ENCODE data around the gene EIF4E. TPM values are rescaled to one million over a fixed set of nuclear protein-coding genes. Genes with fewer than 3 reads are reported as not detected.
"Not testable (repeated sequence)": the region's sequence is repeated elsewhere in the genome, so short reads cannot be mapped to it uniquely, and the experiment has no call there.

The EIF4E gene
- polyA plus RNA-seq, 1 donor from 2014 or later, result 189 TPM

DNA sequence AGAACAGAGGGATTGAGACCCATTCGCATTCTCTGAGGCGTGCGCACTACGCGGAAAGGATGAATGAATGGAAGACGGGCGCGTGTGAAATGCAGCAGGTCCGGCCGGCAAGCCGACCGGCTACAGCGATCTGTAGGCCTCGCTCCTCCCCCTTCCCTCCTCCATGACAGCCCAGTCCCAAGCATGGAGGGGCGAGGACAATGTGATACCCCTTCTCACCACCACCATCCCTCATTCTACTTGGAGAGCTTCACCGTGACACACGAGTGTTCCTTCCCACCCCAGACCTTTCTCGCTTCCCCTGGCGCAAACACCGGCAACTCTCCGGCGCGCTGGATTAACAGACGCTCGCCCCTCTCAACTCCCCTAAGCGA lies 815 bp downstream of the EIF4E start:
- no peaks in the 10 kb centered on the region for H3K36me3 ChIP-seq (ENCODE audit: insufficient read depth, low read length)
- H4K20me1 ChIP-seq (ENCODE audit: insufficient read depth), result no peaks in the 10 kb centered on the region
- peak overlapping the region; percentile 92 for H2AFZ ChIP-seq (ENCODE audit: low read depth, low read length)
- peaks cover 41% of the 10 kb centered on the region for H3K79me2 ChIP-seq (replicated peaks; ENCODE audit: insufficient read depth, low read length)
- H3K27me3 ChIP-seq (ENCODE audit: insufficient read depth, low read depth, low read length), result no peaks in the 10 kb centered on the region
- peak overlapping the region; percentile 92 for H3K4me3 ChIP-seq (ENCODE audit: low read length)
- H3K27ac ChIP-seq (ENCODE audit: low read length), result peak overlapping the region; percentile 94
- peak overlapping the region; percentile 70 for H3K4me2 ChIP-seq (ENCODE audit: low read length)
- TF ChIP-seq, protein P1, sequence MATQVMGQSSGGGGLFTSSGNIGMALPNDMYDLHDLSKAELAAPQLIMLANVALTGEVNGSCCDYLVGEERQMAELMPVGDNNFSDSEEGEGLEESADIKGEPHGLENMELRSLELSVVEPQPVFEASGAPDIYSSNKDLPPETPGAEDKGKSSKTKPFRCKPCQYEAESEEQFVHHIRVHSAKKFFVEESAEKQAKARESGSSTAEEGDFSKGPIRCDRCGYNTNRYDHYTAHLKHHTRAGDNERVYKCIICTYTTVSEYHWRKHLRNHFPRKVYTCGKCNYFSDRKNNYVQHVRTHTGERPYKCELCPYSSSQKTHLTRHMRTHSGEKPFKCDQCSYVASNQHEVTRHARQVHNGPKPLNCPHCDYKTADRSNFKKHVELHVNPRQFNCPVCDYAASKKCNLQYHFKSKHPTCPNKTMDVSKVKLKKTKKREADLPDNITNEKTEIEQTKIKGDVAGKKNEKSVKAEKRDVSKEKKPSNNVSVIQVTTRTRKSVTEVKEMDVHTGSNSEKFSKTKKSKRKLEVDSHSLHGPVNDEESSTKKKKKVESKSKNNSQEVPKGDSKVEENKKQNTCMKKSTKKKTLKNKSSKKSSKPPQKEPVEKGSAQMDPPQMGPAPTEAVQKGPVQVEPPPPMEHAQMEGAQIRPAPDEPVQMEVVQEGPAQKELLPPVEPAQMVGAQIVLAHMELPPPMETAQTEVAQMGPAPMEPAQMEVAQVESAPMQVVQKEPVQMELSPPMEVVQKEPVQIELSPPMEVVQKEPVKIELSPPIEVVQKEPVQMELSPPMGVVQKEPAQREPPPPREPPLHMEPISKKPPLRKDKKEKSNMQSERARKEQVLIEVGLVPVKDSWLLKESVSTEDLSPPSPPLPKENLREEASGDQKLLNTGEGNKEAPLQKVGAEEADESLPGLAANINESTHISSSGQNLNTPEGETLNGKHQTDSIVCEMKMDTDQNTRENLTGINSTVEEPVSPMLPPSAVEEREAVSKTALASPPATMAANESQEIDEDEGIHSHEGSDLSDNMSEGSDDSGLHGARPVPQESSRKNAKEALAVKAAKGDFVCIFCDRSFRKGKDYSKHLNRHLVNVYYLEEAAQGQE (IDR thresholded peaks at IDR 0.05; ENCODE audit: borderline replicate concordance), result peak; percentile 11
- peak; percentile 65 for TF ChIP-seq POLR2AphosphoS5 (IDR thresholded peaks at IDR 0.05)
- no peak for TF ChIP-seq RAD21 (conservative IDR thresholded peaks at IDR 0.05)
- H3F3A ChIP-seq (ENCODE audit: insufficient read depth, low read length, poor library complexity, severe bottlenecking), result no peaks in the 10 kb centered on the region
- H3K9me2 ChIP-seq (ENCODE audit: insufficient read depth, low read length), result no peaks in the 10 kb centered on the region
- peak overlapping the region; percentile 92 for H3K9ac ChIP-seq (ENCODE audit: low read length)
- no peaks in the 10 kb centered on the region for H3K9me3 ChIP-seq (ENCODE audit: low read length)

DNA sequence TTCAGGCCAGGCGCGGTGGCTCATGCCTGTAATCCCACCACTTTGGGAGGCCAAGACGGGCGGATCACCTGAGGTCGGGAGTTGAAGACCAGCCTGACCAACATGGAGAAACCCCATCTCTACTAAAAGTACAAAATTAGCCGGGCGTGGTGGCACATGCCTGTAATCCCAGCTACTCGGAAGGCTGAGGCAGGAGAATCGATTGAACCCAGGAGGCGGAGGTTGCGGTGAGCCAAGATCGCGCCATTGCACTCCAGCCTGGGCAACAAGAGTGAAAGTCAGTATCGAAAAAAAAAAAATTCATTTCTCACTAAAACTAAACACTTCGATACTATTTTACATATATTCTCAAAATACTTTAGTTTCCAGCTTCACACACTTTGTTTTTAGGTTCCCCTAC lies 2.7 kb downstream of the EIF4E start:
- not testable (repeated sequence) for H3K27ac ChIP-seq (ENCODE audit: low read length); H3K36me3 ChIP-seq (ENCODE audit: insufficient read depth, low read length); H3F3A ChIP-seq (ENCODE audit: insufficient read depth, low read length, poor library complexity, severe bottlenecking); H3K9ac ChIP-seq (ENCODE audit: low read length); H3K27me3 ChIP-seq (ENCODE audit: insufficient read depth, low read depth, low read length); H2AFZ ChIP-seq (ENCODE audit: low read depth, low read length); H3K9me3 ChIP-seq (ENCODE audit: low read length); H3K9me2 ChIP-seq (ENCODE audit: insufficient read depth, low read length); H3K4me2 ChIP-seq (ENCODE audit: low read length); H4K20me1 ChIP-seq (ENCODE audit: insufficient read depth)
- Histone ChIP-seq H3K4me3 (ENCODE audit: low read length) (peak overlapping the region; percentile 92), H3K79me2 (replicated peaks; ENCODE audit: insufficient read depth, low read length) (peaks cover 57% of the 10 kb centered on the region)

DNA sequence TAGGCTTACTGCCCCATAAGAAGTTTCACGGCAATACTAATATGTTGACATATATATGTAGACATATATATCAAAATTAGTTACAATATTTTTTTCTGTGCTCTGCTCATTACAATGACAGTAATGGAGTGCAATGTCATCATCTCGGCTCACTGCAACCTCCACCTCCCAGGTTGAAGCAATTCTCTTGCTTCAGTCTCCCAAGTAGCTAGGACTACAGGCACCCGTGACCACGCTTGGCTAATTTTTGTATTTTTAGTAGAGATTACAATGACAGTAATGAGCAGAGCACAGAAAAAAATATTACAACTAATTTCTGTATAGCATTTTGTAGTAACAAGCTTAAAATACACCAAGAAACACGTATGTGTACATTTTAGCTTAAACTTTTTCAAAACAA lies 7.6 kb downstream of the EIF4E start:
- Histone ChIP-seq H3F3A (ENCODE audit: insufficient read depth, low read length, poor library complexity, severe bottlenecking) (no peaks in the 10 kb centered on the region), H2AFZ (ENCODE audit: low read depth, low read length) (no peak overlapping the region), H3K79me2 (replicated peaks; ENCODE audit: insufficient read depth, low read length) (peaks cover 96% of the 10 kb centered on the region), H3K9me2 (ENCODE audit: insufficient read depth, low read length) (no peaks in the 10 kb centered on the region), H4K20me1 (ENCODE audit: insufficient read depth) (no peaks in the 10 kb centered on the region), H3K9ac (ENCODE audit: low read length) (no peak overlapping the region), H3K27me3 (ENCODE audit: insufficient read depth, low read depth, low read length) (no peaks in the 10 kb centered on the region), H3K27ac (ENCODE audit: low read length) (no peak overlapping the region), H3K9me3 (ENCODE audit: low read length) (no peaks in the 10 kb centered on the region), H3K36me3 (ENCODE audit: insufficient read depth, low read length) (no peaks in the 10 kb centered on the region), H3K4me2 (ENCODE audit: low read length) (no peak overlapping the region), H3K4me3 (ENCODE audit: low read length) (no peak overlapping the region)
- no peak for TF ChIP-seq SMC3 (conservative IDR thresholded peaks at IDR 0.05; ENCODE audit: poor library complexity)

DNA sequence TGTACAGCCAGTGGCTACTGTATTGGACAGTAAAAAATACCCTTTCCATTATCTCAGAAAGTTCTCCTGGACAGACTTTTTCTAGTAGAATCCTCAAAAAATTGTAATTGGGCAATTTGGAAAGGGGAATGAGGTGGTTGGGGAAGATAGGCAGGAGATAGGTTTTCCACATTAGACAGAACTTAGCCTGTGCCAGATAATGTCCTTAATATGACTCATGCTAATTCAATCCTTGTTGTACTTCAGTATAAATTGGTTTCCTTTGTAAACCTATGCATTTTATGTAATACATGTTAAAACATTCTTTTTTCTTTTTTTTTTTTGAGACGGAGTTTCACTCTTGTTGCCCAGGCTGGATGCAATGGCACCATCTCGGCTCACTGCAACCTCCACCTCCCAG lies 8.9 kb downstream of the EIF4E start:
- Histone ChIP-seq H4K20me1 (ENCODE audit: insufficient read depth) (no peaks in the 10 kb centered on the region), H3K9ac (ENCODE audit: low read length) (no peak overlapping the region), H3K9me3 (ENCODE audit: low read length) (no peaks in the 10 kb centered on the region), H3K4me2 (ENCODE audit: low read length) (no peak overlapping the region), H3K4me3 (ENCODE audit: low read length) (no peak overlapping the region), H3F3A (ENCODE audit: insufficient read depth, low read length, poor library complexity, severe bottlenecking) (no peaks in the 10 kb centered on the region), H2AFZ (ENCODE audit: low read depth, low read length) (no peak overlapping the region), H3K9me2 (ENCODE audit: insufficient read depth, low read length) (no peaks in the 10 kb centered on the region), H3K36me3 (ENCODE audit: insufficient read depth, low read length) (no peaks in the 10 kb centered on the region), H3K27ac (ENCODE audit: low read length) (no peak overlapping the region), H3K27me3 (ENCODE audit: insufficient read depth, low read depth, low read length) (no peaks in the 10 kb centered on the region), H3K79me2 (replicated peaks; ENCODE audit: insufficient read depth, low read length) (peaks cover 93% of the 10 kb centered on the region)
- TF ChIP-seq EP300 (conservative IDR thresholded peaks at IDR 0.05; ENCODE audit: poor library complexity, severe bottlenecking) (no peak), EZH2 (IDR thresholded peaks at IDR 0.05; ENCODE audit: borderline replicate concordance, insufficient read depth, low read length, poor library complexity, severe bottlenecking) (no peak), MXI1 (conservative IDR thresholded peaks at IDR 0.05; ENCODE audit: poor library complexity, severe bottlenecking) (no peak), RAD21 (conservative IDR thresholded peaks at IDR 0.05) (no peak), POLR2AphosphoS5 (IDR thresholded peaks at IDR 0.05) (no peak), SMC3 (conservative IDR thresholded peaks at IDR 0.05; ENCODE audit: poor library complexity) (no peak), TAF1 (IDR thresholded peaks at IDR 0.05; ENCODE audit: low read depth) (no peak)
- TF ChIP-seq, protein P1 (IDR thresholded peaks at IDR 0.05; ENCODE audit: borderline replicate concordance), result no peak
- TF ChIP-seq, protein P2, sequence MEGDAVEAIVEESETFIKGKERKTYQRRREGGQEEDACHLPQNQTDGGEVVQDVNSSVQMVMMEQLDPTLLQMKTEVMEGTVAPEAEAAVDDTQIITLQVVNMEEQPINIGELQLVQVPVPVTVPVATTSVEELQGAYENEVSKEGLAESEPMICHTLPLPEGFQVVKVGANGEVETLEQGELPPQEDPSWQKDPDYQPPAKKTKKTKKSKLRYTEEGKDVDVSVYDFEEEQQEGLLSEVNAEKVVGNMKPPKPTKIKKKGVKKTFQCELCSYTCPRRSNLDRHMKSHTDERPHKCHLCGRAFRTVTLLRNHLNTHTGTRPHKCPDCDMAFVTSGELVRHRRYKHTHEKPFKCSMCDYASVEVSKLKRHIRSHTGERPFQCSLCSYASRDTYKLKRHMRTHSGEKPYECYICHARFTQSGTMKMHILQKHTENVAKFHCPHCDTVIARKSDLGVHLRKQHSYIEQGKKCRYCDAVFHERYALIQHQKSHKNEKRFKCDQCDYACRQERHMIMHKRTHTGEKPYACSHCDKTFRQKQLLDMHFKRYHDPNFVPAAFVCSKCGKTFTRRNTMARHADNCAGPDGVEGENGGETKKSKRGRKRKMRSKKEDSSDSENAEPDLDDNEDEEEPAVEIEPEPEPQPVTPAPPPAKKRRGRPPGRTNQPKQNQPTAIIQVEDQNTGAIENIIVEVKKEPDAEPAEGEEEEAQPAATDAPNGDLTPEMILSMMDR (IDR thresholded peaks at IDR 0.05; ENCODE audit: poor library complexity, severe bottlenecking), result no peak
